Activated naive CD8-positive, alpha-beta T cell treated with anti-CD3 and anti-CD28 coated beads, Interleukin-2, amount 10 ng/mL, durations not matched to agents 7 days and 5 days (primary cell): ENCODE data around the gene TMEM138. TPM values are rescaled to one million over a fixed set of nuclear protein-coding genes. Genes with fewer than 3 reads are reported as not detected.

Experiments used
- ATAC-seq: fragments of 150-1000 bp; cut with Tn5 transposase; one replicate; pipeline ENCODE4 v1.10.0; 2021; ENCODE audit warnings: low read depth, moderate library complexity
- POLR2A ChIA-PET: fragments of 350-600 bp; sonication (Branson Sonifier 250); formaldehyde crosslinking; loops from one replicate; lab custom pipeline; 2021; ENCODE audit warnings: antibody characterized with exemption; lab: Charles Lee
- DNase-seq: peaks from one replicate; pipeline ENCODE4 v3.0.0; 2021
- H3K27ac Mint-ChIP-seq: one replicate; pipeline ENCODE4 v1.8.0; 2022; ENCODE audit warnings: mild to moderate bottlenecking, mixed read lengths
- H3K27me3 Mint-ChIP-seq: one replicate; pipeline ENCODE4 v1.8.0; 2022; ENCODE audit warnings: mild to moderate bottlenecking, moderate library complexity, mixed read lengths
- H3K36me3 Mint-ChIP-seq: one replicate; pipeline ENCODE4 v1.8.0; 2021; ENCODE audit warnings: mild to moderate bottlenecking, mixed read lengths
- H3K4me1 Mint-ChIP-seq: one replicate; pipeline ENCODE4 v1.8.0; 2021; ENCODE audit warnings: mixed read lengths
- H3K4me3 Mint-ChIP-seq: one replicate; pipeline ENCODE4 v1.8.0; 2022; ENCODE audit warnings: mild to moderate bottlenecking, moderate library complexity, mixed read lengths
- H3K9me3 Mint-ChIP-seq: one replicate; pipeline ENCODE4 v1.8.0; 2021; ENCODE audit warnings: mixed read lengths
- total RNA-seq, 2 experiments: library from RNA; stranded (reverse); gene quantifications; one replicate each; pipeline ENCODE4 v1.2.3, GENCODE V29; 2021

TMEM138 gene
- total RNA-seq, 2 experiments from 2014 or later = 53.4 to 57.7 TPM

DNA sequence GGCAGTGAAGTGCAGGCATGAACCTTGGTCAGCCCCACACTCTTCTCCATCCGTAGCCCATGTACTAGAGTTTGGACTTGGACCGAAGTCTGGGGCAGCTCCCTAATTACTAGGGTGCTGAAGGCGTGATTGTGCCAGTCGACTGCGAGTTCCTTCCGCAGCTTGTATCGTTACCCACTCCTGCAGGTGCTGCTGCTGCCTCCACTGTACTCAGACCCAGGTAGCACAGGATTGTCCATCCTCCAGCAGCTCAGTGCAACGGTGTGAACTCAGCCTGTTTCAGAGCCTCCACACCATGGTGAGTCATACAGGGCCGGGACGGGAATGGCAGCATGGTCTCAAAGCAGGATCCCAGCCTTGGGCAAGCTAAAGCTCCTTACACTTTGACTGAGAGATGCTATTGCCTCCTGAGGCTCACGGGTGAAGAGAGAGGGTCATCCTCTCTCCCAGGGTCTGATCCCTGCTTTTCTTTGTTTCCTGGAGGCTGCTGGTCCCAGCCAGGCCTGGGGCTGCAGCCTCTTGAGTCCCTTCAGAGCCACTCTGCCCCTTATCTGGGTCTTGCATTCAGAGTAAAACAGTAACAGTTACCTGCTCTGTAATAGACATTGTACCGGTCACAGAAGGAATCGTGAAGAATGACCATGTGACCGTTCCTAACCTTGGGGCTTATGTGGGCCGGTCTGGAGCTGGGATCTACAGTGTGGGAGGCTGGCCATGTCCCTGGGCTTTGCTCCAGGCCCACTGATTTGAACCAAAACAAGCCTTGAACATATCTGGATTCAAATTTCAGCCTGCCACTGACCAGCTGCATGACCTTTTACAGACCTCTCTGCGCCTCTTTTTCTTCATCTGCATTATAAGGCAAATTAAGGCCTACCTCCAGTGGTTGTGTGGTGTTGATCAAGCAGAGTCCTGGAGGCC lies 27.5 kb upstream of the TMEM138 start:
- peak overlapping the region; percentile 99 for H3K27ac Mint-ChIP-seq
- peak overlapping the region; percentile 98 for H3K4me3 Mint-ChIP-seq
- no peak for DNase-seq
- H3K4me1 Mint-ChIP-seq = peaks cover 53% of the 10 kb centered on the region
- ATAC-seq = no peak
- POLR2A ChIA-PET = interaction anchor here (0.9 to 2.9 kb wide), 11 partner anchors 12 to 113 kb away, joined by 3 to 36 read pairs (median 5); partner anchors contain the start of genes CPSF7, CYB561A3, SDHAF2 and TMEM138
- H3K9me3 Mint-ChIP-seq = no peaks in the 10 kb centered on the region
- no peaks in the 10 kb centered on the region for H3K27me3 Mint-ChIP-seq
- peaks cover 3% of the 10 kb centered on the region for H3K36me3 Mint-ChIP-seq

DNA sequence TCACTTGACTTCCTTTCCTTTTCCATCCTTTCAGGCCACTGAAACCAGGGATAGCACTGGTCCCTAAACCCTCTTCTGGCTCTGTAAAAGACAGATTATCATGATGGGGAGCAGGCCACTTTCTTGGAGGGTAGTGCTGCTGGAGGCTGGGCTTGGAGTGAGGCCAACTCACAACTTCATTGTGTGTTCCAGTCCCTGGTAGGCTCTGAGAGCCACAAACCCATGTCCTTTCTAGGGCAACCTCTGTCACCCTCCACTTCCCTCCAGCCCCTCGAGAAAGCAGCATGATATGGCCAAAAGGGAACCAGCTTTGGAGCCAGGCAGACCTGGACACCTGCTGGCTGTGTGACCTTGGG lies 26.8 kb upstream of the TMEM138 start:
- ATAC-seq = no peak
- H3K27ac Mint-ChIP-seq = peak overlapping the region; percentile 87
- peaks cover 47% of the 10 kb centered on the region for H3K4me1 Mint-ChIP-seq
- H3K9me3 Mint-ChIP-seq = no peaks in the 10 kb centered on the region
- DNase-seq = no peak
- H3K27me3 Mint-ChIP-seq = no peaks in the 10 kb centered on the region
- peaks cover under 1% of the 10 kb centered on the region for H3K36me3 Mint-ChIP-seq
- POLR2A ChIA-PET = interaction anchor here (0.7 to 2.9 kb wide), 6 partner anchors 27 to 653 kb away, joined by 3 to 36 read pairs (median 15); partner anchors contain the start of genes CPSF7, CYB561A3, SDHAF2 and TMEM138
- H3K4me3 Mint-ChIP-seq = no peak overlapping the region

DNA sequence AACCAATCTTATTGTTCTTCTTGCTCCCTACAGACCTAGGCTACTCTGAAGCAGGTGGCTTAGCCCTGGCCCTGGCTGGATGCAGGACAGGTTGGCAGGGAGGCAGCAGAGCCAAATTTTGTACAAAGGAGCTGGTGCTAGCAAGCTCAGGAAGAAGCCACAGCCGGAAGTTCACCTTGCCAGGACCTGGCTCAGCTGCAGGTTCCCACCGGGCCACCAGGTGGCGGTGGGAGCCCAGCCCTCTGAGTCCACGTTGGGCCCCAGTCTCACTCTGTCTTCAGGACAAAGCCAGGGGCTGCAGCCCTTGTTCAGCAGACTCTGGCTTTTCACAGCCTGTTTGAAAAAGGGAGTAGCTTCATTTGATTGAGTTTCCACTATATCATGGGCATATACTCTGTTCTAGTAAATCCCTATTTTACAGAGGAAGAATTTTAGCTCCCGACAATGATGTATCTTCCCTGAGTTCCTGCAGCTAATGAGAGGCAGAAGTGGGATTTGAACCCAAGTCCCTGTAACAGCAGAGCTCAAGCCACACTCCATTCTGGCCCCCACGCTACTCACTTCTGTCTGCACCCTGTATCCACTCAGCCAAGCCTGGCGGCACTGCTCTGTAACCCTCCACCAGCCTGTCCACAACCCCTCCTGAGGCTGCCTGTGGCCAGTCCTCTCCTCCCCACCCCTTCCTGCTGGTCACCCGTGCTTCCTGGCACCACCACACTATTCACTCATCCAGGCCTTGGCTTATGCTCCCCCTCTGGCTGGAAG lies 25.8 kb upstream of the TMEM138 start:
- Mint-ChIP-seq H3K4me1 (peaks cover 42% of the 10 kb centered on the region), H3K27me3 (no peaks in the 10 kb centered on the region), H3K27ac (peak overlapping the region; percentile 87), H3K9me3 (no peaks in the 10 kb centered on the region), H3K4me3 (no peak overlapping the region), H3K36me3 (no peaks in the 10 kb centered on the region)
- POLR2A ChIA-PET = interaction anchor here (0.5 to 2.0 kb wide), 11 partner anchors 10 to 652 kb away, joined by 3 to 36 read pairs (median 4); partner anchors contain the start of genes CPSF7, CYB561A3, SDHAF2 and TMEM138
- ATAC-seq (peak; percentile 60), DNase-seq (peak; percentile 92)

DNA sequence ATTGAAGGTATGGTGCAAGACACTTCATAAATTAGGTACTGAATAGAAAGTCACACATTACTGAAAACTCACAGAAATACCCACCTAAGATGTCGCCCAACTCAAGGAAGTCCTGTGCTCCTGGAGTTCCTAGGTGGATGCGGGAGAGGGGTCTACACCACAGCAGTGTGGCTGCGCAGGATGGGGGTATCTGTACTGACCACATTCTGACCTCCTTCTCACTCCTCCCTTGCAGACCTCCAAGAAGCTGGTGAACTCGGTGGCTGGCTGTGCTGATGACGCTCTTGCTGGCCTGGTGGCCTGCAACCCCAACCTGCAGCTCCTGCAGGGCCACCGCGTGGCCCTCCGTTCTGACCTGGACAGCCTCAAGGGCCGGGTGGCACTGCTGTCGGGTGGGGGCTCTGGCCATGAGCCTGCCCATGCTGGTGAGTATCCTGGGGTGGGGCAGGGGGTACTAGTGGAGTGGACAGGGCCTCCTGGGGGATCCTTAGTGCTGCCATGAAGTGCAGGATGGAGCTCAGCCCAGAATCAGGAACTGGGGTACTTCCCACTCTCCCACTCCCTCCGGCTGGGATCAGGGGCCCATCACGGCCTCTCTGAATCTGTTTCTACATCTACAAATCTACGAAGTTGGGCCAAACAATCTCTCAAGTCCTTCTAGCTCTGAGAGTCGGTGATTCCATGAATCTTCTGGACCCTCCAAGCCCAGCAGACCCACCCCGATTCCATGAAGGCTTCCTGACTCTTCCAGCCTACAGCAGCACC lies 24.3 kb upstream of the TMEM138 start:
- POLR2A ChIA-PET = interaction anchor here (0.7 to 2.8 kb wide), 3 partner anchors 24 to 92 kb away, joined by 3 to 11 read pairs (median 3); partner anchors contain the start of genes CPSF7, CYB561A3, SDHAF2 and TMEM138
- no peaks in the 10 kb centered on the region for H3K36me3 Mint-ChIP-seq
- peaks cover 31% of the 10 kb centered on the region for H3K4me1 Mint-ChIP-seq
- no peaks in the 10 kb centered on the region for H3K27me3 Mint-ChIP-seq
- peak overlapping the region; percentile 11 for H3K27ac Mint-ChIP-seq
- no peak overlapping the region for H3K4me3 Mint-ChIP-seq
- no peak for ATAC-seq
- no peaks in the 10 kb centered on the region for H3K9me3 Mint-ChIP-seq
- no peak for DNase-seq

DNA sequence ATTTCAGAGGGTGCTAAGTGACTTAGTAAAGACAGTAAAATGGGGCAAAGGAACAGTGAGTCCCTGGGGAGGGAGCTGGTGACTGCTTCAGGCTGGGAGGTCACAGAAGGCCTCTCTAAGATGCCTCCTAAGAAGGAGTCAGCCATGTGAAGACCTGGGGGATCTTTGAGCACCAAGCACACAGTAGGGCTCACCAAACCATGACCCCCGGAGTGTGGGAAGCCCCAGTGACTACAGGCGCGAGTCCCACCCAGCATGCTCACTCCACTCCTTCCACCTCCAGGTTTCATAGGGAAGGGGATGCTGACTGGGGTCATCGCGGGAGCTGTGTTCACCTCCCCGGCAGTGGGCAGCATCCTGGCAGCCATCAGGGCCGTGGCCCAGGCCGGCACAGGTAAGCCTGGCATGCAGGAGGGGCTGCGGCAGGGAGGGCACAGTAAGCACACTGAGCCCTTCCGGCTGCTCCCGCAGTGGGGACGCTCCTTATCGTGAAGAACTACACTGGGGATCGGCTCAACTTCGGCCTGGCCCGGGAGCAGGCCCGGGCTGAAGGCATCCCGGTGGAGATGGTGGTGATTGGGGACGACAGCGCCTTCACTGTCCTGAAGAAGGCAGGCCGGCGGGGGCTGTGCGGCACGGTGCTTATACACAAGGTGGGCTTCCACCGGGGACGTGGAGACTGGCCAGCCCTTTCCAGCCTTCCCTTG lies 23.2 kb upstream of the TMEM138 start:
- no peaks in the 10 kb centered on the region for H3K27me3 Mint-ChIP-seq
- H3K4me1 Mint-ChIP-seq = peaks cover 23% of the 10 kb centered on the region
- H3K36me3 Mint-ChIP-seq = no peaks in the 10 kb centered on the region
- DNase-seq (no peak), ATAC-seq (no peak)
- H3K4me3 Mint-ChIP-seq = no peak overlapping the region
- POLR2A ChIA-PET = interaction anchor here (1.0 to 2.8 kb wide), 2 partner anchors 23 to 91 kb away, joined by 3 to 11 read pairs; partner anchors contain the start of genes CPSF7, CYB561A3, SDHAF2 and TMEM138
- no peak overlapping the region for H3K27ac Mint-ChIP-seq
- no peaks in the 10 kb centered on the region for H3K9me3 Mint-ChIP-seq

DNA sequence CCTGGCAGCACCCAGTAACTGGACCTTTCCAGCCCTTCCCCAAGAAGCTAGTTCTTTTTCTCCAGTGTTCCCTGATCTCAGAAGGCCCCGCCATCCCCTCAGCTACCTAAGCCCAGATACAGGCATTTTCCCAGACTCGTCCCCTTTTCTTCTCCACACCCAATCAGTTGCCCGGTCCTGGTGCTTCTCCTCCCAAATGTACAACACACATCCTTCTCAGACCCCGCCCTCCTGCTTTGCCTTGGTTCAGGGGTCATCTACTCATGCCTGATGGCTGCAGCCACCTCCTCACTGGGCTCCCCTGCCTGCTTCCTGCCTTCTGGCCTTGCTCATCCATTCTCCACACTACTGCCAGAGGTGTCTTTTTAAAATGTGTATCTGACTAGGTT lies 22.7 kb upstream of the TMEM138 start:
- Mint-ChIP-seq H3K4me1 (peaks cover 18% of the 10 kb centered on the region), H3K4me3 (no peak overlapping the region), H3K9me3 (no peaks in the 10 kb centered on the region), H3K36me3 (no peaks in the 10 kb centered on the region), H3K27me3 (no peaks in the 10 kb centered on the region), H3K27ac (peak overlapping the region; percentile 36)
- DNase-seq (no peak), ATAC-seq (no peak)
- POLR2A ChIA-PET = interaction anchor here (2.8 kb wide), 1 partner anchor 22 kb away, joined by 11 read pairs; the partner anchor contains the start of genes CYB561A3 and TMEM138

DNA sequence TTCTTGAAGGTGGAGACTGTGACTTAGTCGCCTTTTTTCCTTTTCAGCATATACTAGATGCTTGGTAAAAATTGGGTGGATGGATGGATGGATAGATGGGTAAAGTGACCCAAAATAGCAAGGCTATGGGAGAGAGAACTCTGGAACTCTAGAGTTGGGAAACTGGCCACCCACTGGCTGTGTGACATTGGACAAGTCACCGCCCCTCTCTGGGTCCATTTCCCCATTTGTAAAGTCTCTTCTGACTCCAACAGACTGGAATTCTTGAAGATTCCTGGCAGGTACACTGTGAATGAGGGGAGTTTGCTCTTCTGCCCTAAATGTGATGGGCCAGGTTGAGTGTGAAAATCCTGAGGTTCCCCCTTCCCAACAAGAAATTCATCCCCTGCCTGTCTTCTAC lies 21.2 kb upstream of the TMEM138 start:
- no peaks in the 10 kb centered on the region for H3K27me3 Mint-ChIP-seq
- H3K4me3 Mint-ChIP-seq = no peak overlapping the region
- no peaks in the 10 kb centered on the region for H3K36me3 Mint-ChIP-seq
- H3K4me1 Mint-ChIP-seq = peaks cover 14% of the 10 kb centered on the region
- H3K9me3 Mint-ChIP-seq = no peaks in the 10 kb centered on the region
- no peak for DNase-seq
- H3K27ac Mint-ChIP-seq = no peak overlapping the region
- POLR2A ChIA-PET = no interaction called here
- no peak for ATAC-seq

DNA sequence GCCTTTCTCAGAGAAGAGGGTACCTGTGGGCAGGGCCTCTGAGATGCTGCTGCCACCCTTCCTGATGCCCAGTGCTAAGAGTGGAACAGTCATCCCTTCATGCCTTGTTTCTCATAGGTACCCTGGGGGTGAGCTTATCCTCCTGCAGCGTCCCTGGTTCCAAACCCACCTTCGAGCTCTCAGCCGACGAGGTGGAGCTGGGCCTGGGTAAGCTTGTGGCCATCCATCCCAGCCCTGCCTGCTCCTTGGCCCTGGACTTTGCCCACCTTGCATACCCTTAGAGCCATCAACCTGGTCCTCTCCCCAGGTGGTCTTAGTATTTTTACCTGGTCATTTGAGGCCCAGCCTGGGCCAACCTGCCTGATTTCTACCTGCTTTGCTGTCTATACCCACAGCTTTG lies 20.5 kb upstream of the TMEM138 start:
- no peak overlapping the region for H3K4me3 Mint-ChIP-seq
- no peak for ATAC-seq
- POLR2A ChIA-PET = interaction anchor here (1.2 kb wide), 1 partner anchor 12 kb away, joined by 3 read pairs; no protein-coding TSS in a partner anchor
- peak overlapping the region; percentile 2 for H3K27ac Mint-ChIP-seq
- DNase-seq = no peak
- no peaks in the 10 kb centered on the region for H3K27me3 Mint-ChIP-seq
- no peaks in the 10 kb centered on the region for H3K36me3 Mint-ChIP-seq
- no peaks in the 10 kb centered on the region for H3K9me3 Mint-ChIP-seq
- H3K4me1 Mint-ChIP-seq = peaks cover 12% of the 10 kb centered on the region

DNA sequence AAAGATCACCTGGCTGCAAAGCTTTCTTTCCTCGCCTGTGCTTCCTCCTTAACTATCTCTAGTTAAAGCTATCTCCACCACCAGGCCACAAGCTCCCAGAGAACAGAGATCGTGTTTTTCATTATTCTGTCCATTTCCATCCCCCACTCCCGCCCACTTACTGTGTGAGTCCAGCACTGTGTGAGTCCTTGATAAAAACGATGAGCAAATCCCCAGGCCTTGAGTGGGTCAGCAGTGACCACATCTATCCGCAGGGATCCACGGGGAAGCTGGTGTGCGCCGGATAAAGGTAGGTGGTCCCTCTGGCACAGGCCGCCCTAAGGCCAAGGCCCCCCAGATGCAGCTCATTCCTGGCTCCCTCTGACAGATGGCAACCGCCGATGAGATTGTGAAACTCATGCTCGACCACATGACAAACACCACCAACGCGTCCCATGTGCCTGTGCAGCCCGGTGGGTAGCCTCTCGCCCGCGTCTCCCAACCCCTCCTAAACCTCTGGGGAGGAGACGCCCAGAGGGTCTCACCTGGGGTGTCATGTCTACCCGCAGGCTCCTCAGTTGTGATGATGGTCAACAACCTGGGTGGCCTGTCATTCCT lies 19.9 kb upstream of the TMEM138 start:
- Mint-ChIP-seq H3K4me1 (peaks cover 6% of the 10 kb centered on the region), H3K27me3 (no peaks in the 10 kb centered on the region), H3K4me3 (no peak overlapping the region), H3K36me3 (no peaks in the 10 kb centered on the region), H3K27ac (no peak overlapping the region), H3K9me3 (no peaks in the 10 kb centered on the region)
- DNase-seq (no peak), ATAC-seq (no peak)
- POLR2A ChIA-PET = interaction anchor here (1.2 kb wide), 1 partner anchor 12 kb away, joined by 3 read pairs; no protein-coding TSS in a partner anchor

DNA sequence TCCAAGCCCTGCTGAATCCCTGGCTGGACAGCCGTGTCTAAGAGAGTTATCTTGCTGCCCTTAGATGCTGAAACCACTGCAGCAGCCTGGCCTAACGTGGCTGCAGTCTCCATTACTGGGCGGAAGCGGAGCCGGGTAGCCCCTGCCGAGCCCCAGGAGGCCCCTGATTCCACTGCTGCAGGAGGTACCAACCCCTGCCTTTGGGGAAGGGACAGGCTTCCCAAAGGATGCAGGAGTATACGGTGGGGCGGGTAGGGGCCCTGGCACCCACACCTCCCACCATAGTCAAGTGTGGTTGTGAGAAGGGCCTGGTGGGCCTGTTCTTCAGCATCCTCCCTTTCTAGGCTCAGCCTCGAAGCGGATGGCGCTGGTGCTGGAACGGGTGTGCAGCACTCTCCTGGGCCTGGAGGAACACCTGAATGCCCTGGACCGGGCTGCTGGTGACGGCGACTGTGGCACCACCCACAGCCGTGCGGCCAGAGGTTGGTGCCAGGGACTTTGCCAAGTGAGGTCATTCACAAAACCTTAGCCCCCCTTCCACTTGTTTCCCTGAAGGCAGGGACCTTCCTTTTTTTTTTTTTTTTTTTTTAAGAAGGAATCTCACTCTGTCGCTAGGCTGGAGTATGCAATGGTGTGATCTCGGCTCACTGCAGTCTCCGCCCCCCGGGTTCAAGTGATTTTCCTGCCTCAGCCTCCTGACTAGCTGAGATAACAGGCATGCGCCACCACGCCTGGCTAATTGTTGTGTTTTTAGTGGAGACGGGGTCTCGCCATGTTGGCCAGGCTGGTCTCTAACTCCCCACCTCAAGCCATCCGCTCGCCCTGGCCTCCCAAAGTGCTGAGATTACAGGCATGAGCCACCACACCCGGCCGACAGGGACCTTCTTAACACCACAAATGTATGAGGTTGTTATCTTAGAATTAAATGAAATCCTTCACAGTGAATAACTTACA lies 18.1 kb upstream of the TMEM138 start:
- Mint-ChIP-seq H3K9me3 (no peaks in the 10 kb centered on the region), H3K4me1 (peaks cover 6% of the 10 kb centered on the region), H3K36me3 (no peaks in the 10 kb centered on the region), H3K27ac (no peak overlapping the region), H3K27me3 (no peaks in the 10 kb centered on the region), H3K4me3 (no peak overlapping the region)
- POLR2A ChIA-PET = no interaction called here
- DNase-seq (no peak), ATAC-seq (no peak)

DNA sequence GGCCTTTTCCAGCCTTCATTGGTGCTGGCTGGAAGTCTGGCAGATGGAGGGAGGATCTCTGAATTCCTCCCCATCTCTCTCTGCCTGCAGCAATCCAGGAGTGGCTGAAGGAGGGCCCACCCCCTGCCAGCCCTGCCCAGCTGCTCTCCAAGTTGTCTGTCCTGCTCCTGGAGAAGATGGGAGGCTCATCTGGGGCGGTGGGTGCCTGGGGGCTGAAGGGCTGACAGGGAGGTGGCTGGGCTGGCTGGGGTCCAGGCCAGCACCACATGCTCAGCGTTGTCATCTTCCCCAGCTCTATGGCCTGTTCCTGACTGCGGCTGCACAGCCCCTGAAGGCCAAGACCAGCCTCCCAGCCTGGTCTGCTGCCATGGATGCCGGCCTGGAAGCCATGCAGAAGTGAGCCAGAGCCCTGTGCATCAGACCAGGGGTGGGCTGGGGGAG lies 17.0 kb upstream of the TMEM138 start:
- peaks cover 3% of the 10 kb centered on the region for H3K36me3 Mint-ChIP-seq
- DNase-seq (no peak), ATAC-seq (no peak)
- peaks cover 6% of the 10 kb centered on the region for H3K4me1 Mint-ChIP-seq
- no peaks in the 10 kb centered on the region for H3K9me3 Mint-ChIP-seq
- H3K4me3 Mint-ChIP-seq = no peak overlapping the region
- POLR2A ChIA-PET = interaction anchor here (0.5 to 2.4 kb wide), 2 partner anchors 10 to 17 kb away, joined by 3 to 11 read pairs; partner anchors contain the start of genes CYB561A3 and TMEM138
- H3K27me3 Mint-ChIP-seq = no peaks in the 10 kb centered on the region
- no peak overlapping the region for H3K27ac Mint-ChIP-seq
